ENCODE measurements around the gene TMEM97. TPM values are rescaled to one million over a fixed set of nuclear protein-coding genes. Genes with fewer than 3 reads are reported as not detected.
A peak's percentile ranks its signal among the peaks of the same experiment; 100 is the strongest.

TMEM97 gene
- total RNA-seq, 1 donor from 2014 or later, result 12.5 TPM

GRCh38 chr17:28370035-28370743, 51.2 kb downstream of the TMEM97 start, which contains the start of gene VTN:
Gene VTN, minus strand, starts transcription at chr17:28370307. Its CDS starts 104 bp downstream, at chr17:28370203.
- peak within 1 kb of the TSS; percentile 57 for H3K27ac ChIP-seq (ENCODE audit: low read depth, low read length)
- peaks cover 0 to 15% (median 7%) of the 10 kb centered on the region in 3 donors for H3K27me3 ChIP-seq (ENCODE audit: control insufficient read depth in 3 of 3, insufficient read depth in 3 of 3, low read length in 3 of 3)
- no peaks in the 10 kb centered on the region for H3K9me3 ChIP-seq (ENCODE audit: control insufficient read depth in 3 of 3, low read length in 3 of 3)
- H3K4me3 ChIP-seq (ENCODE audit: low read length in 3 of 3), result peak within 1 kb of the TSS; percentile 37 to 63 (median 38)
- H3K36me3 ChIP-seq (ENCODE audit: control insufficient read depth in 3 of 3, insufficient read depth in 3 of 3, low read length in 3 of 3), result peaks cover 1 to 4% (median 3%) of the 10 kb centered on the region in 3 donors
- peak within 1 kb of the TSS in 1 of 3 donors; percentile 75 for H3K9ac ChIP-seq (ENCODE audit: low read depth in 1 of 3, low read length in 3 of 3)
- H3K4me1 ChIP-seq (ENCODE audit: control insufficient read depth in 3 of 3, insufficient read depth in 3 of 3, low read length in 3 of 3), result peaks cover 17 to 25% (median 22%) of the 10 kb centered on the region in 3 donors

- H3K9me3 ChIP-seq (ENCODE audit: control insufficient read depth in 3 of 3, low read length in 3 of 3), result no peaks in the 10 kb centered on the region
- peaks cover 0 to 15% (median 7%) of the 10 kb centered on the region in 3 donors for H3K27me3 ChIP-seq (ENCODE audit: control insufficient read depth in 3 of 3, insufficient read depth in 3 of 3, low read length in 3 of 3)
- peak overlapping the region in 1 of 3 donors; percentile 38 for H3K4me3 ChIP-seq (ENCODE audit: low read length in 3 of 3)
- peaks cover 17 to 25% (median 22%) of the 10 kb centered on the region in 3 donors for H3K4me1 ChIP-seq (ENCODE audit: control insufficient read depth in 3 of 3, insufficient read depth in 3 of 3, low read length in 3 of 3)
- peak overlapping the region; percentile 57 for H3K27ac ChIP-seq (ENCODE audit: low read depth, low read length)
- no peak overlapping the region for H3K9ac ChIP-seq (ENCODE audit: low read depth in 1 of 3, low read length in 3 of 3)
- H3K36me3 ChIP-seq (ENCODE audit: control insufficient read depth in 3 of 3, insufficient read depth in 3 of 3, low read length in 3 of 3), result peaks cover 0 to 4% (median 1%) of the 10 kb centered on the region in 3 donors
These were observed 51.7 kb downstream of the TMEM97 start for GRCh38 chr17:28370744-28371103.

DNA sequence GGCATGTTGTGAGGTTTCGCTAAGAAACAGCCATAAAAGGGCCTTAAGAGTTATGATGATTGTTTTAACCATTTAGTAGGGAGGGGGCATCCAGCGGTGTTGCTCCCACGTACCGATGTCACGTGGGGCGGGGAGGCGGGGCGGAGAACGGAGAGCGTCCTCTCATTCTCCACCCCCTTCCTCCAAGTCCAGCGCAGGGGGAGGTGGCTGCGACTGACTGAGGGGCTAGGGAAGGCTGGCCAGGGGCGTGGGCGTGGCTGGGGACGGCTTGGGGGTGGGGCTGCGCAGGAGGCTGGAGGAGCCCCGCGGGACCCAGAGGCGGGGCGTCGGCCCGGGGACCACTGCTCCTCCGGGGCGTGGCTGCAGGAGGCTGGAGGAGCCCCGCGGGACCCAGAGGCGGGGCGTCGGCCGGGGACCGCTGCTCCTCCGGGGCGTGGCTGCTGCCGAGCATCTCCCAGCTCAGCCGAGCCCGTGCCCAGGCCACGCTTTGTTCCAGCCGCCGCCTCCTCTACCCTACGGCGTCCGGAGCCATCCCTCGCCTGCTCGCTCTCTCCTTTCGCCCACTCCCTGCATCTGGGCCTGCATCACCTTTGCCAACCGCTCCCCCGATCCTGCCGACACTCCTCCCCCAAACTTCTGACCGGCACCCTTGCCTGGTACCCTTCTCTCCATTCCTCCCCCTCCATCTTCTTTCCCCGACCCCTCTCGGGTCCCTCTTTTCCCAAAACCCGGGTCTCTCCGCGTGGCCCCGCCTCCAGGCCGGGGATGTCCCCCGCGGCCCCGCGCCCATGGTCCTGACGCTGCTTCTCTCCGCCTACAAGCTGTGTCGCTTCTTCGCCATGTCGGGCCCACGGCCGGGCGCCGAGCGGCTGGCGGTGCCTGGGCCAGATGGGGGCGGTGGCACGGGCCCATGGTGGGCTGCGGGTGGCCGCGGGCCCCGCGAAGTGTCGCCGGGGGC, 52.5 kb downstream of the TMEM97 start, which contains the start of gene SARM1:
SARM1 (plus strand) TSS at position 450 of the 958 bp plus-strand sequence; CDS start at position 789, 339 bp downstream.
- peak within 1 kb of the TSS; percentile 38 to 75 (median 43) for H3K9ac ChIP-seq (ENCODE audit: low read depth in 1 of 3, low read length in 3 of 3)
- H3K4me3 ChIP-seq (ENCODE audit: low read length in 3 of 3), result peak within 1 kb of the TSS; percentile 65 to 77 (median 71)
- peak within 1 kb of the TSS; percentile 57 for H3K27ac ChIP-seq (ENCODE audit: low read depth, low read length)
- no peaks in the 10 kb centered on the region for H3K9me3 ChIP-seq (ENCODE audit: control insufficient read depth in 3 of 3, low read length in 3 of 3)
- H3K4me1 ChIP-seq (ENCODE audit: control insufficient read depth in 3 of 3, insufficient read depth in 3 of 3, low read length in 3 of 3), result peaks cover 17 to 25% (median 22%) of the 10 kb centered on the region in 3 donors
- peaks cover 0 to 15% (median 7%) of the 10 kb centered on the region in 3 donors for H3K27me3 ChIP-seq (ENCODE audit: control insufficient read depth in 3 of 3, insufficient read depth in 3 of 3, low read length in 3 of 3)
- peaks cover 0 to 4% (median 1%) of the 10 kb centered on the region in 3 donors for H3K36me3 ChIP-seq (ENCODE audit: control insufficient read depth in 3 of 3, insufficient read depth in 3 of 3, low read length in 3 of 3)

DNA sequence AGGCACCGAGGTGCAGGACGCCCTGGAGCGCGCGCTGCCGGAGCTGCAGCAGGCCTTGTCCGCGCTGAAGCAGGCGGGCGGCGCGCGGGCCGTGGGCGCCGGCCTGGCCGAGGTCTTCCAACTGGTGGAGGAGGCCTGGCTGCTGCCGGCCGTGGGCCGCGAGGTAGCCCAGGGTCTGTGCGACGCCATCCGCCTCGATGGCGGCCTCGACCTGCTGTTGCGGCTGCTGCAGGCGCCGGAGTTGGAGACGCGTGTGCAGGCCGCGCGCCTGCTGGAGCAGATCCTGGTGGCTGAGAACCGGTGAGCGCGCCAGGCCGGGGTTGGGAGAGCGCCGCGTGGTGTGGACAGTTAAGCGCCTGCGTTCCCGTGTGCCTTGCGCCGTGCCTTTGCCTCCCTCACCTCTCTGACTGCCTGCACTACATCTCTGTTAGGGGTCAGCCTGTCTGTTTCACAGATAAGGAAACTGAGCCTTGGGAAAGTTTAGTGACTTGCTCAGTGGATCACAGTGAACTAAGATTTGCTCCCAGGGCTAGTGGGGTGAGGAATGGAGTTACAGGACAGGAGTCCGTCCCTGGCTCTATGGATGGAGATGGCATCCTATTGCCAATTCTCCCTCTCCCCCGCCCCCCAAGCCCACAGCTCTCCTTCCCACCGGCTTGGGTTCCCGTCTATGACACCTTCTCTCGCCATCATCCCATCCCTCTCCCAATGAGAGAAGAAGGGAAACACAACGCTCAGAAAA, 53.4 kb downstream of the TMEM97 start:
- Histone ChIP-seq H3K27me3 (ENCODE audit: control insufficient read depth in 3 of 3, insufficient read depth in 3 of 3, low read length in 3 of 3) (peaks cover 0 to 15% (median 7%) of the 10 kb centered on the region in 3 donors), H3K4me1 (ENCODE audit: control insufficient read depth in 3 of 3, insufficient read depth in 3 of 3, low read length in 3 of 3) (peaks cover 17 to 25% (median 22%) of the 10 kb centered on the region in 3 donors), H3K9ac (ENCODE audit: low read depth in 1 of 3, low read length in 3 of 3) (peak overlapping the region; percentile 38 to 75 (median 43)), H3K9me3 (ENCODE audit: control insufficient read depth in 3 of 3, low read length in 3 of 3) (no peaks in the 10 kb centered on the region), H3K27ac (ENCODE audit: low read depth, low read length) (no peak overlapping the region), H3K36me3 (ENCODE audit: control insufficient read depth in 3 of 3, insufficient read depth in 3 of 3, low read length in 3 of 3) (peaks cover 0 to 2% (median under 1%) of the 10 kb centered on the region in 3 donors), H3K4me3 (ENCODE audit: low read length in 3 of 3) (peak overlapping the region; percentile 59 to 77 (median 65))

- Histone ChIP-seq H3K27ac (ENCODE audit: low read depth, low read length) (no peak overlapping the region), H3K36me3 (ENCODE audit: control insufficient read depth in 3 of 3, insufficient read depth in 3 of 3, low read length in 3 of 3) (no peaks in the 10 kb centered on the region), H3K4me3 (ENCODE audit: low read length in 3 of 3) (peak overlapping the region; percentile 2 to 65 (median 59)), H3K4me1 (ENCODE audit: control insufficient read depth in 3 of 3, insufficient read depth in 3 of 3, low read length in 3 of 3) (peaks cover 17 to 25% (median 22%) of the 10 kb centered on the region in 3 donors), H3K9me3 (ENCODE audit: control insufficient read depth in 3 of 3, low read length in 3 of 3) (no peaks in the 10 kb centered on the region), H3K27me3 (ENCODE audit: control insufficient read depth in 3 of 3, insufficient read depth in 3 of 3, low read length in 3 of 3) (peaks cover 0 to 15% (median 7%) of the 10 kb centered on the region in 3 donors), H3K9ac (ENCODE audit: low read depth in 1 of 3, low read length in 3 of 3) (peak overlapping the region in 1 of 3 donors; percentile 43)
These were observed 53.9 kb downstream of the TMEM97 start for GRCh38 chr17:28372945-28373274.

Other genes starting within 250 kb of the TMEM97 start
- 19.8 TPM for gene IFT20, start 16.3 kb downstream of the TMEM97 start, total RNA-seq
- 18.8 TPM for gene TNFAIP1, start 16.6 kb downstream of the TMEM97 start, total RNA-seq
- 44.4 TPM for gene POLDIP2, start 38.3 kb downstream of the TMEM97 start, total RNA-seq
- gene SEBOX, start 46.0 kb downstream of the TMEM97 start, total RNA-seq, result not detected
- 0.52 TPM for gene VTN, start 51.1 kb downstream of the TMEM97 start, total RNA-seq
- gene SARM1, start 52.5 kb downstream of the TMEM97 start, total RNA-seq, result 5.7 TPM
- 4.7 TPM for gene SLC46A1, start 87.0 kb downstream of the TMEM97 start, total RNA-seq
- gene SLC13A2, start 154.4 kb downstream of the TMEM97 start, total RNA-seq, result not detected
- not detected for gene FOXN1, start 187.1 kb downstream of the TMEM97 start, total RNA-seq
- 5.7 TPM for gene UNC119, start 233.4 kb downstream of the TMEM97 start, total RNA-seq